GM12891 (cell line): ENCODE results near the gene ARRDC4.

Experiments
- POLR2A ChIP-seq: IDR thresholded peaks from 2 replicates; pipeline ENCODE4 v1.6.1; 2011; ENCODE audit warnings: low read depth, low read length, control low read depth
- POLR2AphosphoS5 ChIP-seq: IDR thresholded peaks from 2 replicates; pipeline ENCODE4 v1.6.1; 2011; ENCODE audit warnings: low read depth, low read length, control low read depth
- SPI1 ChIP-seq: IDR thresholded peaks from 2 replicates; pipeline ENCODE4 v1.6.1; 2011; ENCODE audit warnings: low read depth, low read length, control low read depth
- TAF1 ChIP-seq: IDR thresholded peaks from 2 replicates; pipeline ENCODE4 v1.6.1; 2011; ENCODE audit warnings: low read depth, low read length, control low read depth

- TF ChIP-seq POLR2A, result no peak
- no peak for TF ChIP-seq POLR2AphosphoS5
- no peak for TF ChIP-seq TAF1
- no peak for TF ChIP-seq SPI1
Observed at GRCh38 chr15:97915261-97915660, 45.2 kb upstream of the ARRDC4 start.
